ENCODE measurements around the gene TANGO2.

The TANGO2 gene

DNA sequence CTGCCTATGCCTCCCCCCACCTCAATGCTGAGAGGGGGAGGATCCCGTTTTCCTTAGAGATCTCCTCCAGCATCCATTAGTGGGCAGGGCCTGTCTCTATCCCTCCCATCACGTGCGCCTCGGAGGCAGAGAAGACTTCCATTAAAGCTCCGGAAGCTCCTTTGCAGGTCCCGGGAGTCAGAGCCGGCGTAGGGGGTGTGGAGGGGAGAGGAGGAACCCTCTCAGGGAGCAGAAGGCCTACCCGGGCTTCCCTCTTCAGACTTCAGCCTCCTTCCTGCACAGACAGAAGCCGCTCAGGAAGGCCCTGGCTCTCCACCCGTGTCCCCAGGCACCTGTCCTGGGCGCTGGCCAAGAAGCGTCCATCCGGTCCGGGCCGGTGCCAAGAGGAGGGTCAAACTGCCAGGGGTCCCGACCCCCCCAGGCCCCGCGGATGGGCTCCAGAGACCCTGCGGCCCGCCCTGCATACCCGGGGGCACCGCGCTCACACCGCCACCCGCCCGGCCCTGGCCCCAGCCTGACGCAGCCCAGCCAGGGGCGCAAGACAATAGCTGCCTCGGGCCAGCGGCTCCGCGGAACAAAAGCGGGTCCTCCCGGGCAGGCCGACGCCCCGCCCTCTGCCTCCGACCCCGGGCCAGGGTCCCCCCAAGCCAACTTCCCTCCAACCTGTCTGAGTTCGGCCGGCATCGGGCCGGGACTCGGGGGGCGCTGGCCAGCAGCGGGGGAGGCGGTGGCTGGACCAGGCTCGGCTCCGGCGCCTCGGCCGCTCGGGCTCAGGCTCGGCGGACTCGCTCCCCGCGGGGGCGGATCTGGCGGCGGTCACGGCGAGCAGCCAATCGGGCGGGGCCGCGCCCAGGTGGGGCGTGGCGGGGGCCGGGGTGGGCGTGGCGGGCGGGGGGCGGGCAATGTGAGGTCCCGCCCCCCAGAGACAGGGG lies 34.2 kb upstream of the TANGO2 start:
- no peaks in the 10 kb centered on the region for H3K36me3 ChIP-seq (replicated peaks)

DNA sequence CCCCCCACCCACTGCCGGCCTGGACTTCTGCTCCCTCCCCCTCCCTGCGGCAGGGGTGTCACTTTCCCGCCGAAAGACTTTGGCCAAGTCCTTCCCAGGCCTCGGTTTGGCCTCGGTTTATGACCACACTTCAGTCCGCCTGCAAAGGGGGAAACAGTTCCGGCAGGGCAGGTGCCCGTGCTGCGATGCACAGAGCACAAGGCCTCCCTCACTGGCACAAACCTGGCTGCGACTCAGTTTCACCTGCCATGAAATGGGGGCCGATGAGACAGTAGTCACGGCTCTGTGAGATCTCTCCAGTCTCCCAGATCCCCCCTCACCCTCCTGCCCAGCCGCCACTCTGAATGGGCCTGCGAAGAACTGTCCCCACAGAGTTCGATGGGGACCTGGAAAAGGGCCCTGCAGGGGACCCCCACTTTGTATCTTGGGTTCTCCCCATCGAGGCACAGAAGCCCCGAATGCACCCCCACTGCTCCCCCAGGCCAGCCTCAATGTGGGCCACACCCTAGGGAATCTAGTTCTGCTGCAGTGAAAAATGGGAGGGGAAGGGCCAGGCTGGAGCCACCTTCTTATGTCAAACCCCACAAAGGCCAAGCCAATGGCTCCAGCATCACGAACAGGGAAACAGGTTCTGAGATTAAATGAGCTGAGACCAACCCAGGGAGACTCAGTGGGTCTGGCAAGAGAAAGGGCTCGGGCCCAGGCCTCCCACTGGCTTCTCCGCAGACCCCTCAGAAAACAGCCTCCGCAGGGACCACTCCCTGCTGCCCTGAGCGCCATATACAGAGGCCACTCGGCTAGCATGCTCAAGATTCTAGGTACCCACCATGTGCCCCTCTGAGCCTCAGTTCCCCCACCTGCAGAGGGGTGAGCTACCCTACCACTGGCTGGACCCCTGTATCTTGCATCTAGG lies 33.3 kb upstream of the TANGO2 start:
- H3K27me3 ChIP-seq (replicated peaks) = no peaks in the 10 kb centered on the region
- in situ Hi-C loops (cut with HindIII; ENCODE audit: low pct_ligation_motif_present, low sequenced_read_pairs) = no loop called here
- no peak overlapping the region for H3K4me3 ChIP-seq (ENCODE audit: low read depth, low read length)

More for the DNA sequence above, 34.2 kb upstream of the TANGO2 start:
- DNase-seq = peak; percentile 46
- Histone ChIP-seq H3K4me3 (ENCODE audit: low read depth, low read length) (peak overlapping the region; percentile 58), H3K27me3 (replicated peaks) (no peaks in the 10 kb centered on the region), H3K27ac (no peak overlapping the region)
- in situ Hi-C loops (cut with HindIII; ENCODE audit: low pct_ligation_motif_present, low sequenced_read_pairs) = no loop called here
- TF ChIP-seq, protein P1, sequence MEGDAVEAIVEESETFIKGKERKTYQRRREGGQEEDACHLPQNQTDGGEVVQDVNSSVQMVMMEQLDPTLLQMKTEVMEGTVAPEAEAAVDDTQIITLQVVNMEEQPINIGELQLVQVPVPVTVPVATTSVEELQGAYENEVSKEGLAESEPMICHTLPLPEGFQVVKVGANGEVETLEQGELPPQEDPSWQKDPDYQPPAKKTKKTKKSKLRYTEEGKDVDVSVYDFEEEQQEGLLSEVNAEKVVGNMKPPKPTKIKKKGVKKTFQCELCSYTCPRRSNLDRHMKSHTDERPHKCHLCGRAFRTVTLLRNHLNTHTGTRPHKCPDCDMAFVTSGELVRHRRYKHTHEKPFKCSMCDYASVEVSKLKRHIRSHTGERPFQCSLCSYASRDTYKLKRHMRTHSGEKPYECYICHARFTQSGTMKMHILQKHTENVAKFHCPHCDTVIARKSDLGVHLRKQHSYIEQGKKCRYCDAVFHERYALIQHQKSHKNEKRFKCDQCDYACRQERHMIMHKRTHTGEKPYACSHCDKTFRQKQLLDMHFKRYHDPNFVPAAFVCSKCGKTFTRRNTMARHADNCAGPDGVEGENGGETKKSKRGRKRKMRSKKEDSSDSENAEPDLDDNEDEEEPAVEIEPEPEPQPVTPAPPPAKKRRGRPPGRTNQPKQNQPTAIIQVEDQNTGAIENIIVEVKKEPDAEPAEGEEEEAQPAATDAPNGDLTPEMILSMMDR (IDR thresholded peaks at IDR 0.05; ENCODE audit: low read depth, low read length, missing control alignments) = no peak

DNA sequence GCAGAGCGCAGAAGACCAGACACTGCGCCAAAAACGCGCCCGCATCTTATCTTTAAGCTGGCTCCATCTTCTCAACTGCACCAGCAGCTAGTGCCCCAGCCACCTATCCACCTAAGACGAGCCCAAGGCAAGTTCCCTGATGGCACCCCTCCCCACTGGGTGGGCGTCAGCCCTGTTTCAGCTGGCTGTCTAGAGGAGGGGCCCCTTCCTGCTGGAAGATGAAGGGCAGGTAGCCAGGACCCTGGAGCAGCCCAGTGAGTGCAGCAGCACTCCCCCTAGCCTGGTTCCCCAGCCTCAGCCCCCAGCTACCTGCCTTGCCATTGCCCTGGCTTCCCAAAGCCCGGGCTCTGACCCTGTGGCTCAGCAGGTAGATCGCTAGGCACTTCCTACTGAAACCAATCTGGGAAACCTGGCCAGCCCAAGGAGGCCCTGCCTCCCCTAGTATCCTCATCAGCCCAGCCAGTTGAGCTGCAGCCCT lies 32.5 kb upstream of the TANGO2 start:
- in situ Hi-C loops (cut with HindIII; ENCODE audit: low pct_ligation_motif_present, low sequenced_read_pairs) = no loop called here
- Histone ChIP-seq H3K27me3 (replicated peaks) (no peaks in the 10 kb centered on the region), H3K27ac (no peak overlapping the region), H3K36me3 (replicated peaks) (no peaks in the 10 kb centered on the region), H3K4me3 (ENCODE audit: low read depth, low read length) (no peak overlapping the region)
- no peak for DNase-seq
- TF ChIP-seq, protein P1 (IDR thresholded peaks at IDR 0.05; ENCODE audit: low read depth, low read length, missing control alignments) = no peak

More for the DNA sequence above, 33.3 kb upstream of the TANGO2 start:
- H3K36me3 ChIP-seq (replicated peaks) = no peaks in the 10 kb centered on the region
- TF ChIP-seq, protein P1 (IDR thresholded peaks at IDR 0.05; ENCODE audit: low read depth, low read length, missing control alignments) = no peak
- H3K27ac ChIP-seq = no peak overlapping the region
- DNase-seq = no peak

DNA sequence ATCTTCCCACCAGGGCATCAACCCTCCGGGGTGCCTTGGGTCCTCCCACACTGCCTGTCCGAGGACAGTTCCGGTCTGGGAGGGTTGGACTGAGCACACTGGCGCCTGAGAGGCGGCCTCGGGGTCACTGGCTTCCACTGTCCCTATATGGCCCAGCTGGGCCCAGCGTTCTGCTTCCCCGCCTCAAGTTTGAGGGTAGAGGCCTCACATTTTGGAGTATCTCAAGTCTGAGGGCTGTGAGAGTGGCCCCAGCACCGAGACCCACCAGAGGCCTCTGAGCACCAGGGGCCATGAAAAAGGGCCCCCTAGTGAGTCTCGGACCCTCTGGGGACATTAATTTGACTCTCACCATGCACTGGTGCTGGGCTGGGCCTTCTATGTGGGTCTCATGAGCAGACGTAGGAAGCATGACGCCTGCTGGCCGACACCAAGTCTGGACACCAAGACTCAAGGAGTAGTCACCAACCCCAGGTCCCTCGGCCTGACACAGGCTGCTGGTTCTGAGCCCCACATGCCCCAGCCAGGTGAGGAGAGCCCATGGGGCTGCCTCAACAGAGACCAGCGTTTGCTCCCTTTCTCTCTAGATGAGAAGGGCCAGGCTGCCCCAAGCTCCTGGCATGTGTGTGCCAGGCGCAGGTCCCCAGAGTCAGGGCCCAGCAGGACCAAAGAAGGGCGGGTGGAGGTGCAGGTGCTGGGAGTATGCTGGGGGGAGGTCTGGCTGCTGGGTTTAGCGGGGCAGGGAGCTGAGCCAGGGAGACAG lies 31.8 kb upstream of the TANGO2 start:
- Histone ChIP-seq H3K4me3 (ENCODE audit: low read depth, low read length) (no peak overlapping the region), H3K36me3 (replicated peaks) (no peaks in the 10 kb centered on the region), H3K27ac (no peak overlapping the region), H3K27me3 (replicated peaks) (no peaks in the 10 kb centered on the region)
- in situ Hi-C loops (cut with HindIII; ENCODE audit: low pct_ligation_motif_present, low sequenced_read_pairs) = no loop called here
- DNase-seq = no peak
- TF ChIP-seq, protein P1 (IDR thresholded peaks at IDR 0.05; ENCODE audit: low read depth, low read length, missing control alignments) = no peak

DNA sequence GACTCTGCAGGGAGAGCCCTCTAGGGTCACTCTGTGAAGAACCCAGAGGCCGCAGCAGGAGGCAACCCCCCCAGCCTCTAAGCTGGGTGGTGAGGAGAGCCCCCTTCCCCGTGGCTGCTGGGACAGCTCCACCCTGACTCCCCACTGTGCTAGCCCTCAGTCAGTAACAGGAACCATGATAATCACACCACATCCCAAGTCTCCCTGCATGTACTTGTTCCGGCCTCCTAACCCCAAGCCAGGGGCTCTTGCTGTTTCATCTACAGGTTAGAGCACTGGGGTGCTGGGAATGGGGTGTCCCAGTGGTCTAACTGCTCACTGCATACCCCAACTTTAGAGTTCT lies 31.2 kb upstream of the TANGO2 start:
- TF ChIP-seq, protein P1 (IDR thresholded peaks at IDR 0.05; ENCODE audit: low read depth, low read length, missing control alignments) = no peak
- DNase-seq = no peak
- in situ Hi-C loops (cut with HindIII; ENCODE audit: low pct_ligation_motif_present, low sequenced_read_pairs) = no loop called here
- Histone ChIP-seq H3K36me3 (replicated peaks) (no peaks in the 10 kb centered on the region), H3K4me3 (ENCODE audit: low read depth, low read length) (no peak overlapping the region), H3K27ac (no peak overlapping the region), H3K27me3 (replicated peaks) (no peaks in the 10 kb centered on the region)

All from brain microvascular endothelial cell (primary cell).